Raji (cell line): Measurements from ENCODE around the gene C1orf210.

Source experiments
- POLR2A ChIP-seq: IDR thresholded peaks from 2 replicates; pipeline ENCODE4 v1.6.1; 2011; ENCODE audit warnings: low read depth, low read length, control low read depth; ENCODE audit not compliant: insufficient read depth

Gene C1orf210

DNA sequence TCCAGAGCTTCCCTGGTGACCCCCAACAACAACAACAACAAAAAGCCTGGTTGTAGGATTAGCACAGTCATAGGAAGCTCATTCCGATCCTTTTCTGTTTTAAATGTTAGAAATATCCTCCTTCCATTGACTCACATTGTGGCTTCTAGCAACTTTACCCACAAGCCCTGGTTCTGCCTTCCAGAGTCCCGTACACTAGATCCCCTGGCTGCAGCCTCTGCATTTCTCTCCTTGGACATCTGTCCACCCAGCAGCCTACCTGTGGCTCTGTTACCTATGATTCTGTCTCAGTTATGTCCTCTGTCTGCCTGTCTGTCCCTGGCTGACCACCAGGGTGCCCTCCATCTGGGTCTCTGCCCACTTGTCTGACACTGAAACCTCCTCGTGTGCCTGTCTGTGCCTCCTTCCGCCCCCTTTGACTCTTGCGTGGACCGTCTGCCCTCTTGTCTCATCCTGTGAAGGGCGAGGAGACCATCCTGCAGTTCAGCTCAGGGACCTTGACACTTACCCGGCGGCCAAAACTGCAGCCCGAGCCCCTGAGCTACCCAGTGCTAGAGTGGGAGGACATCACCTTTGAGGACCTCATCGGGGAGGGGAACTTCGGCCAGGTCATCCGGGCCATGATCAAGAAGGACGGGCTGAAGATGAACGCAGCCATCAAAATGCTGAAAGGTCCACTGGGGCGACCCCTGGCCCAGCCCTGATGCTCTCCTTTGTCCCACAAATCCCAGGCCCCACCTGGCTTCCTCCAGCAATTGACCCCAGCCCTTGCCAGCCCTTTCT is 31.5 kb upstream of the C1orf210 start:
- no peak for TF ChIP-seq POLR2A

DNA sequence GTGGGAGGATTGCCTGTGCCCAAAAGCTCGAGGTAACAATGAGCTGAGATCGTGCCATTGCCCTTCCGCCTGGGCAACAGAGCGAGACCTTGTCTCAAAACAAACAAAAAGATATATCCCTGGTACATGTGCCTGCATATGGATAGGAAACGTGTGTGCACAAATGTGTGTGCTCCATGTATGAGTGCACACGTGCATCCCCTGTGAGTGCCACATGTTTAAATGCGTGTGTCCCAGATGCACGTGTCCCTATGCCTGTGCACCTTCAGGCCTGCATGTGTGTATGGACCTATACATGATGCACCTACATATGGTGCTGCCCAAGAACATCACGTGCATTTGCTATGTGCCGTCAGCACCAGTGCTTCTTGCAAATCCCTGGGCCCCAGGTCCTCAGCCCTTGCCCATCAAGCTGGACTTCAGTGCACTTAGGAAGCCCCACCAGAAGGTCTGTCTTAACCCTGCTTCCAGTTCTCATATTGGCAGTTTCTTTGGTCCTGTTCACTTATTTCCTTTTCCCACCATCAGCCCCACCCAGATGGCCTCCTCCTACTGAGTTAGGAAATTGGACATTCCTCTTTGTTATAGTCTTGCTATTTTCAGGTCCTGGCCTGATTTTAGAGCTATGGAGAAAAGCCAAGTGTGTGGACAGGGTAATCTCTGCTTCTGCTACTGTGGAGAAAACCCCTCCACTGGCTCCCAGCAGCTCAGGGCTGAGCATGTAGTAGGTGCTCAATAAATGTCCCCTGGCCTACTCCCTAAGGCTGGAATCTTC is 30.8 kb upstream of the C1orf210 start:
- TF ChIP-seq POLR2A = no peak

DNA sequence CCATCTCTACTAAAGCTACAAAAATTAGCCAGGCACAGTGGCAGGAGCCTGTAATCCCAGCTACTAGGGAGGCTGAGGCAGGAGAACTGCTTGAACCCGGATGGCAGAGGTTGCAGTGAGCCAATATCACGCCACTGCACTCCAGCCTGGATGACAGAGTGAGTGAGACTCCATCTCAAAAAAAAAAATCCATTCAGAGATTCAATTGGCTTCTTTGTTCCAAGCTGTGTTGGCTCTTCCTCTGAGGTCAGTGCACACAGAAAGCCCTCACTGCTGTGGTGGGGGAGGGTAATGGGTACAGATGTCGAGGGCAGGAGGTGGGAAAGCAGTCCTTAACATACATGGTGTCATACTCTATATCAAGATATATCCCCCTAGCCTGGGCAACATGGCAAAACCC is 30.1 kb upstream of the C1orf210 start:
- no peak for TF ChIP-seq POLR2A

DNA sequence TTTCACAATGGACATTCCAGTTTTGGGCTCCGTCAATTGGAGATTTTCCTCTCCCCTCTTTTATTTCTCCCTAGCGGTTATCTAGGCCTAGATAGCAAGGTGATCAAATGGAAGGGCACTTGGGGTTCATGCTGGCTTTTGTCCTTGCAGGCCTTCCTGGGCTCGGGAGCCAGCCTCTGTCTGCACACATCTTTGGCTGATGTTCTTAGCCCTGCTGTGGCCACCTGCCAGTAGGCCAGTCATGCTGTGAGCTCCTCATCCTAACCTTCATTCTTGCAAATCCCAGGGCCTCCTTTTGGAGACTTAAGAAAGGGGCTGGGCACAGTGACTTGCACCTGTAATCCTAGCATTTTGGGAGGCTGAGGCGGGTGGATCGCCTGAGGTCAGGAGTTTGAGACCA is 28.9 kb upstream of the C1orf210 start:
- no peak for TF ChIP-seq POLR2A

DNA sequence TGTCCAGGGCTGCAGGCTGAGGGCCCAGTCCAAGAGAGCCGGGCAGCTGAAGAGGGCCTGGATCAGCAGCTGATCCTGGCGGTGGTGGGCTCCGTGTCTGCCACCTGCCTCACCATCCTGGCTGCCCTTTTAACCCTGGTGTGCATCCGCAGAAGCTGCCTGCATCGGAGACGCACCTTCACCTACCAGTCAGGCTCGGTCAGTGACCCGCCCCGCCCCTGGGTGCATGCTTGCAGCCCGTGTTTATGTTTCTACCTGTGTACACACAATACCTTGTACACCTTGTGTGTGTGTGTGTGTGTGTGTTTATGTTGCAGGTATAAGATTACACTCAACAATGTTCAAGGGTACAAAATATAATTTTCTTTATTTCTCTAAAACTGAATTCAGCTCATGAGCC is 28.4 kb upstream of the C1orf210 start:
- TF ChIP-seq POLR2A = no peak

DNA sequence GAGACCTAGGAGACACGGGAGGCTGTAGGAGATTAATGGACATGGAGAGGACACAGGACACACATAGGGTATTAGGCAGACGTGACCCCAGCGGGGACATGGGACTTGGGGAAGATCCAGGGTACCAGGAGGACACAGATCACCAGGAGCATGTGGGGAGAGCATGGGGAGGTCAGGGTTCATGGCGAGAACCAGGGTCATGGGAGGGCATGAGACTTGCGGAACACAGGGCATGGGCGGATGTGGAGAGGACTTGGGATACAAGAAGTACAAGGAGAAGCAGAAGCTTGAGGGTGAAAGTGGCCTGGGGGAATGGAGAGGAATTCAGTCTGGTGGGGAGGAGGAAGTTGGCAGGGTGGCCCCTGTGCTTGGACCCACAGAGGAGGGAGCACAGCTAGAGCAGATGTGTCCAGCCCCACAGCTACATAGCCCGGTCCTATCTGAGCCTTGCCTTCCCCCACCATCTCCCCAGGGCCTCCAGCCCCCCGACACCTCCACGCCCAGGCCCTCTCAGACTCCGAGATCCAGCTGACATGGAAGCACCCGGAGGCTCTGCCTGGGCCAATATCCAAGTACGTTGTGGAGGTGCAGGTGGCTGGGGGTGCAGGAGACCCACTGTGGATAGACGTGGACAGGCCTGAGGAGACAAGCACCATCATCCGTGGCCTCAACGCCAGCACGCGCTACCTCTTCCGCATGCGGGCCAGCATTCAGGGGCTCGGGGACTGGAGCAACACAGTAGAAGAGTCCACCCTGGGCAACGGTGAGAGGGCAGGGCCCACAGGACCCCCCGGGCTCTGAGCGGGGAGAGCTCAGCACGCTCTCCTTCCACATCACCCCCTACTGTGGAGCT is 27.5 kb upstream of the C1orf210 start:
- no peak for TF ChIP-seq POLR2A

- no peak for TF ChIP-seq POLR2A
Measured at GRCh38 chr1:43312212-43312623, 26.8 kb upstream of the C1orf210 start.

DNA sequence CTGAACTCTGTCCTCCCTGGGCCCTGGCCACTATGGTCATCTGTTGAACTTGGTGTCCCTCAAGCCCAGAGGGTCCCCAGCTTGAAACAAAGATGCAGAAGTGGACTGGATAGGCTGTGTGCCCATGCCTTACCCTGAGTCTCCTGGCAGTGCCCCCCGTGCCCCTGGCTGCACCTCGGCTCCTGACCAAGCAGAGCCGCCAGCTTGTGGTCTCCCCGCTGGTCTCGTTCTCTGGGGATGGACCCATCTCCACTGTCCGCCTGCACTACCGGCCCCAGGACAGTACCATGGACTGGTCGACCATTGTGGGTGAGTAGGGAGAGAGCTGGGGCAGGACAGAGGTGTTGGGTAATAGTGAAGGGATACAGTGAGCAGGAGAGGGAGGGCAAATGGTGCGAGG is 26.1 kb upstream of the C1orf210 start:
- no peak for TF ChIP-seq POLR2A

DNA sequence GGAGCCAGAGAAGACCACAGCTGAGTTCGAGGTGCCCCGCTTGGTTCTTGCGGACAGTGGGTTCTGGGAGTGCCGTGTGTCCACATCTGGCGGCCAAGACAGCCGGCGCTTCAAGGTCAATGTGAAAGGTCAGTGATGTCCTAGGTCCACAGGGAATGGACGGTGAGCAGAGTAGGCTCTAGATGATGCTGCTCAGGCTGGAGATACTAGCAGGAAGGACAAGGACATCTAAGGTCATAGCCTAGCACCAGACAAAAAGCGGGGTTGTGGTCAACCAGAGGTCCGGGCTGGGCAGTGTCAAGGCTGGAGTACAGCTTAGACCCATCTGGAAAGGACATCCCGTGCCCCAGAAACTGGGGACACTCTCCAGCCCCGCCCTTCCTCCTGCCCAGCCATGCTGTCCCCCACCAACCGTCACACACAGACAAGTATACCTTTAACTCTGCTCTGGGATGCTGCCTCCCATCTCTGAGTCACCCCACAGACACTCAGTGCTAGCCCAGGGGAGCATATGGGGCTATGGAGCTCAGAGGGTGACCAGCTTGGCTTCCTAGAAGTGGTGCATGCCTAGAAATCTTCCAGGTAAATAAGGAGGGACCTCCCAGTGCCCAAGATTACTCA is 24.1 kb upstream of the C1orf210 start:
- no peak for TF ChIP-seq POLR2A

- no peak for TF ChIP-seq POLR2A
Measured at GRCh38 chr1:43308635-43309404, 23.4 kb upstream of the C1orf210 start.

DNA sequence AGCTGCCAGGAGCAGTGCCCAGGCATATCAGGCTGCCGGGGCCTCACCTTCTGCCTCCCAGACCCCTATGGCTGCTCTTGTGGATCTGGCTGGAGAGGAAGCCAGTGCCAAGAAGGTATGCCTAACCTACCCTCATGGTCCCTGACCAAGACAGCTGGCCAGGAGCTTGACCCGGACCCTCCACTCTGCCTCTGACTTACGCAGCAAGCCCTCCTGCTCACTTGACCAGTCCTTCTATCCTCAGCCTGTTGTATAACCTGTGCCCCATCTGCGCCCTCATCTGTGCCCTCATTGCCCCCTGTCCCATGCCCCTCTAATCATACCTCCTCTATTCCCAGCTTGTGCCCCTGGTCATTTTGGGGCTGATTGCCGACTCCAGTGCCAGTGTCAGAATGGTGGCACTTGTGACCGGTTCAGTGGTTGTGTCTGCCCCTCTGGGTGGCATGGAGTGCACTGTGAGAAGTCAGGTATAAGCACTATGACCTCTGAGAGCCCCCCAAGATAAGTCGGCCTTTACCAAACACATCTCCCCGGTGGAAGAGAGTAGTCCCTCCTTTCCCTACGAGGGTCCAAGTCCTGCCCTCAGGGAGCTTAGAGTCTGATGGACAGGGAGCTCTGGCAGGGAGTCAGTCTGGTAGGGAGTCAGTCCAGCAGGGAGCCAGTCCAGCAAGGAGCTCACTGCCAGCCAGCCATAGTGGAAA is 22.2 kb upstream of the C1orf210 start:
- TF ChIP-seq POLR2A = no peak

GRCh38 chr1:43306688-43307457 is 21.5 kb upstream of the C1orf210 start:
- no peak for TF ChIP-seq POLR2A
